AG10803 (cell line): ENCODE results near the gene CETN2.
A peak's percentile ranks its signal among the peaks of the same experiment; 100 is the strongest.

Experiments
- DNase-seq: peaks from one replicate; pipeline ENCODE4 v3.0.0; 2010; ENCODE audit warnings: low read depth
- H3K4me3 ChIP-seq: 2 replicates; pipeline ENCODE4 v1.5.1; 2011; ENCODE audit warnings: mild to moderate bottlenecking, low read length, control low read depth
- CTCF ChIP-seq: conservative IDR thresholded peaks from 2 replicates; pipeline ENCODE4 v1.5.1; 2011; ENCODE audit warnings: mild to moderate bottlenecking, low read length, control low read depth, inconsistent platforms

The CETN2 gene

GRCh38 chrX:152819266-152819665 is 11.3 kb downstream of the CETN2 start:
- DNase-seq = no peak
- H3K4me3 ChIP-seq = no peak overlapping the region
- TF ChIP-seq CTCF = no peak

GRCh38 chrX:152818356-152818755 is 12.2 kb downstream of the CETN2 start:
- no peak for DNase-seq
- no peak for TF ChIP-seq CTCF
- no peak overlapping the region for H3K4me3 ChIP-seq

GRCh38 chrX:152817078-152817764 is 13.3 kb downstream of the CETN2 start:
- TF ChIP-seq CTCF = peak; percentile 59
- DNase-seq = peak; percentile 37
- no peak overlapping the region for H3K4me3 ChIP-seq

- no peak for TF ChIP-seq CTCF
- no peak overlapping the region for H3K4me3 ChIP-seq
- DNase-seq = no peak
These were observed 16.5 kb downstream of the CETN2 start for GRCh38 chrX:152814048-152814447.

GRCh38 chrX:152813206-152813605 is 17.4 kb downstream of the CETN2 start:
- no peak for TF ChIP-seq CTCF
- no peak for DNase-seq
- H3K4me3 ChIP-seq = no peak overlapping the region

- no peak overlapping the region for H3K4me3 ChIP-seq
- no peak for TF ChIP-seq CTCF
- no peak for DNase-seq
These were observed 20.2 kb downstream of the CETN2 start for GRCh38 chrX:152810403-152810802.

GRCh38 chrX:152806035-152806434 is 24.5 kb downstream of the CETN2 start:
- no peak for DNase-seq
- TF ChIP-seq CTCF = no peak
- H3K4me3 ChIP-seq = no peak overlapping the region
